ENCODE measurements around the gene PCSK5. TPM values are rescaled to one million over a fixed set of nuclear protein-coding genes. Genes with fewer than 3 reads are reported as not detected.
"Not testable (repeated sequence)": the region's sequence is repeated elsewhere in the genome, so short reads cannot be mapped to it uniquely, and the experiment has no call there.

The PCSK5 gene
- total RNA-seq, 2 donors from 2014 or later = 2.4 to 32.2 TPM

GRCh38 chr9:75864266-75864665, 26.2 kb upstream of the PCSK5 start:
- Histone ChIP-seq H3K4me1 (replicated peaks) (no peaks in the 10 kb centered on the region), H3K9me3 (no peaks in the 10 kb centered on the region), H3K36me3 (no peaks in the 10 kb centered on the region), H3K27me3 (replicated peaks; ENCODE audit: insufficient read depth) (no peaks in the 10 kb centered on the region), H3K27ac (no peak overlapping the region), H3K4me3 (no peak overlapping the region)
- 30% methylated on average over 4 of the region's 4 CpGs for WGBS
- DNase-seq (ENCODE audit: low spot score) = no peak
- intact Hi-C loops (cut with DNase I) = loop anchor here (10.0 kb wide), 3 partner anchors 441 to 669 kb away; no protein-coding TSS in a partner anchor
- no peak for TF ChIP-seq POLR2A (IDR thresholded peaks at IDR 0.05)
- TF ChIP-seq, protein P1, sequence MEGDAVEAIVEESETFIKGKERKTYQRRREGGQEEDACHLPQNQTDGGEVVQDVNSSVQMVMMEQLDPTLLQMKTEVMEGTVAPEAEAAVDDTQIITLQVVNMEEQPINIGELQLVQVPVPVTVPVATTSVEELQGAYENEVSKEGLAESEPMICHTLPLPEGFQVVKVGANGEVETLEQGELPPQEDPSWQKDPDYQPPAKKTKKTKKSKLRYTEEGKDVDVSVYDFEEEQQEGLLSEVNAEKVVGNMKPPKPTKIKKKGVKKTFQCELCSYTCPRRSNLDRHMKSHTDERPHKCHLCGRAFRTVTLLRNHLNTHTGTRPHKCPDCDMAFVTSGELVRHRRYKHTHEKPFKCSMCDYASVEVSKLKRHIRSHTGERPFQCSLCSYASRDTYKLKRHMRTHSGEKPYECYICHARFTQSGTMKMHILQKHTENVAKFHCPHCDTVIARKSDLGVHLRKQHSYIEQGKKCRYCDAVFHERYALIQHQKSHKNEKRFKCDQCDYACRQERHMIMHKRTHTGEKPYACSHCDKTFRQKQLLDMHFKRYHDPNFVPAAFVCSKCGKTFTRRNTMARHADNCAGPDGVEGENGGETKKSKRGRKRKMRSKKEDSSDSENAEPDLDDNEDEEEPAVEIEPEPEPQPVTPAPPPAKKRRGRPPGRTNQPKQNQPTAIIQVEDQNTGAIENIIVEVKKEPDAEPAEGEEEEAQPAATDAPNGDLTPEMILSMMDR (IDR thresholded peaks at IDR 0.05) = no peak
- no peak for TF ChIP-seq POLR2AphosphoS5 (IDR thresholded peaks at IDR 0.05)

- H3K4me1 ChIP-seq (replicated peaks) = no peaks in the 10 kb centered on the region
- no peaks in the 10 kb centered on the region for H3K9me3 ChIP-seq
- H3K27me3 ChIP-seq (replicated peaks; ENCODE audit: insufficient read depth) = no peaks in the 10 kb centered on the region
- no peak overlapping the region for H3K4me3 ChIP-seq
- 56% methylated on average over 2 of the region's 2 CpGs for WGBS
- H3K27ac ChIP-seq = no peak overlapping the region
- TF ChIP-seq, protein P1 (IDR thresholded peaks at IDR 0.05) = peak; percentile 38 to 68 (median 60)
- TF ChIP-seq POLR2AphosphoS5 (IDR thresholded peaks at IDR 0.05) = no peak
- no peaks in the 10 kb centered on the region for H3K36me3 ChIP-seq
- DNase-seq (ENCODE audit: low spot score) = peak; percentile 35
- intact Hi-C loops (cut with DNase I) = loop anchor here (10.0 kb wide), 3 partner anchors 438 to 672 kb away; no protein-coding TSS in a partner anchor
These were observed 24.1 kb upstream of the PCSK5 start for GRCh38 chr9:75866273-75866871.

- H3K9me3 ChIP-seq; H3K27ac ChIP-seq; H3K36me3 ChIP-seq; H3K27me3 ChIP-seq (replicated peaks; ENCODE audit: insufficient read depth); DNase-seq (ENCODE audit: low spot score); H3K4me3 ChIP-seq; H3K4me1 ChIP-seq (replicated peaks): not testable (repeated sequence)
- intact Hi-C loops (cut with DNase I) = loop anchor here (10.0 kb wide), 3 partner anchors 436 to 674 kb away; no protein-coding TSS in a partner anchor
- WGBS = 57% methylated on average over 2 of the region's 2 CpGs
These were observed 21.9 kb upstream of the PCSK5 start for GRCh38 chr9:75868526-75868925.

GRCh38 chr9:75869236-75869635, 21.2 kb upstream of the PCSK5 start:
- WGBS = 58% methylated on average over 3 of the region's 3 CpGs
- intact Hi-C loops (cut with DNase I) = loop anchor here (10.0 kb wide), 3 partner anchors 436 to 674 kb away; no protein-coding TSS in a partner anchor
- no peak overlapping the region for H3K27ac ChIP-seq
- no peaks in the 10 kb centered on the region for H3K4me1 ChIP-seq (replicated peaks)
- H3K27me3 ChIP-seq (replicated peaks; ENCODE audit: insufficient read depth) = no peaks in the 10 kb centered on the region
- no peak overlapping the region for H3K4me3 ChIP-seq
- TF ChIP-seq POLR2A (IDR thresholded peaks at IDR 0.05) (no peak), POLR2AphosphoS5 (IDR thresholded peaks at IDR 0.05) (no peak)
- TF ChIP-seq, protein P1 (IDR thresholded peaks at IDR 0.05) = no peak
- no peaks in the 10 kb centered on the region for H3K36me3 ChIP-seq
- DNase-seq (ENCODE audit: low spot score) = no peak
- H3K9me3 ChIP-seq = no peaks in the 10 kb centered on the region

DNA sequence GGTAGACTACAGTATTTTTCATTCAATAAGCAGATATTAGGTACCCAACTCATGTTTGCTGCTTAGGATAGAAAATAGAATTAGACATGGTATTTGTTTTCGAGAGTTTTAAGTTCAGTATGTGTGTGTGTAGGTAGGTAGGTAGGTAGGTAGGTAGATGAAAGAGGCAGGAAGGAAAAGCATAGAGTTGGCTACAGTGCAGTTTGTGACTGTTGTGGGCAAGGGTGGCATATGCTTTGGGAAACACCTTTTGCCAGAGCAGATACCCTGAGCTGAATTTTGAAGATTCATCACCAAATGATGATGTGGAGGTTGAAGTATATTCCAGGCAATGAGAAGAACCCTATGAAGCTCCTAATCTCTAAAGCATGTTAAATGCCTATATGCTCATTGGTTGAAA, 20.0 kb upstream of the PCSK5 start:
- H3K27ac ChIP-seq = no peak overlapping the region
- 88% methylated on average over 1 of the region's 1 CpG for WGBS
- DNase-seq (ENCODE audit: low spot score) = no peak
- intact Hi-C loops (cut with DNase I) = no loop called here
- TF ChIP-seq, protein P1 (IDR thresholded peaks at IDR 0.05) = no peak
- TF ChIP-seq POLR2AphosphoS5 (IDR thresholded peaks at IDR 0.05) (no peak), POLR2A (IDR thresholded peaks at IDR 0.05) (no peak)
- H3K9me3 ChIP-seq = no peaks in the 10 kb centered on the region
- no peaks in the 10 kb centered on the region for H3K36me3 ChIP-seq
- H3K27me3 ChIP-seq (replicated peaks; ENCODE audit: insufficient read depth) = no peaks in the 10 kb centered on the region
- no peak overlapping the region for H3K4me3 ChIP-seq
- H3K4me1 ChIP-seq (replicated peaks) = no peaks in the 10 kb centered on the region

All from prostate gland (tissue), 2 donors.